Medulla oblongata (tissue), 1 donor: ENCODE measurements around the gene ERMN.
"Not testable (repeated sequence)": the region's sequence is repeated elsewhere in the genome, so short reads cannot be mapped to it uniquely, and the experiment has no call there.

Source experiments
- DNase-seq: peaks from one replicate; pipeline ENCODE4 v3.0.0-alpha.2; 2015; ENCODE audit errors: extremely low spot score

Gene ERMN

DNA sequence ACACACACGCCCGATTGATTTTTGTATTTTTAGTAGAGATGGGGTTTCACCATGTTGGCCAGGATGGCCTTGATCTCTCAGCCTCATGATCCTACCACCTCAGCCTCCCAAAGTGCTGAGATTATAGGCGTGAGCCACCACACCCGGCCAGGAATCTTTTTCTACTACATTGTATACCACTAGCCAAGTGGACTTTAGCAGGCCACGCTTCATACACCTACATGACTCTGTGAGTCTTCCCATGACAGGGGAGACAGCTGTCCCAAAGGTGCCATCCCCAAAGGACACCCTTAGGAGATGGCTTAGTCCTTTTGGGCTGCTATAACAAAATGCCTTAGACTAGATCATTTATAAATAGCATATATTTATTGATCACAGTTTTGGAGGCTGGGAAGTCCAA is 32.8 kb downstream of the ERMN start:
- no peak for DNase-seq

GRCh38 chr2:157291018-157291417 is 34.6 kb downstream of the ERMN start:
- no peak for DNase-seq

DNA sequence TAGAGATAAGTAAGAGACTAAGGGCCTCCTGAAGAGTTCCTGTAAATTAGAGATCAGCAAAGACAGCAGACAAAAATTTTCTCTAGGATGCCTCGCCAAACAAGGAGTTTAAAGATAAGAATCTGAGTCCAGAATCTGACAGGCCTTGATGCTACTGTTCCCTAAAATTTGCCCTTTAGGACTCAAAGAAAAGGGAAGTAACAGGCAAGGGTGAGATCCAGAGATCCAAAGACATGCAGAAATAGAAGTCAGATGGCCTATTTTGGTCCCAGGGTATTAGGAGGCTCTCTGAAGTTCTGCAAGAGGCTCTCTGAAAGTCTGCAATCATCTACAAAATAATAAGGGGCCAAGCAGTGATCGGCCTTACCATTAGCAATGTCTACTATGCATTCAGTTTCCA is 35.1 kb downstream of the ERMN start:
- no peak for DNase-seq

DNA sequence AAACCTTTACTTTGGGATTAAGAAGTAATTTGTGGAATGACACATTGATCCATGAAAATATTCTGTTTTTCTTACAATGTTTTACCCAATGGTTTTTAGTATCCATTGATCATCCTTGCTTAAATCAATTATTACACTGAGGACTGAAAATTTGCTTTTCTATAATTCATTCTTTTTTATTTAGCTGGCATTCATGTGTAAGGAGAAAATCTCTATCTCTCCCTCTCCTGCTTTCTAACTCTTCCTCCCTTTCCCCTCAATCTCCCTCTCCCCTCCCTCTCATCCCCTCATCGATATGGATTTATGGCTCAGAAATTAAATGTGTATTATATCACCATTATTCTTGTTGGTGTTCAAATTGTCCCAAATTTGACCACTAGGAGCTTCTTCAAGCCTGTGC is 38.5 kb downstream of the ERMN start:
- no peak for DNase-seq

- DNase-seq = no peak
Measured at GRCh38 chr2:157283468-157283867, 42.2 kb downstream of the ERMN start.

DNA sequence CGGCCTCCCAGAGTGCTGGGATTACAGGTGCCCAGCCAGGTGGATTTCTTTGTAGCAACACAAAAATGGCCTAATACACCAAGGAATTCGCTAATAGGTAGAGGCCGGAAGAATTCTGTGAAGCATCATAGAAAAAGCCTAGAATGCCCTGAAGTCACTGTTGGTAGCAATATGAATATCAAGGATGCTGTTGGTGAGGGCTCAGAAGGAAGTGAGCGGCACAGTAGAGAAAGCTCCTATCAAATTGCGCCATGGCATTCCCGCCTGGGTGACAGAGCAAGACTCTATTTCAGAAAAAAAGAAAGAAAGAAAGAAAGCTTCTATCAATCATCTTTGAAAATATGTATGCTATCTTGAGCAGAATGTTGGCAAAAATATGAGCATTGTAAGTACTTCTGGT is 44.3 kb downstream of the ERMN start:
- no peak for DNase-seq

GRCh38 chr2:157279311-157279710 is 46.3 kb downstream of the ERMN start:
- DNase-seq = not testable (repeated sequence)

DNA sequence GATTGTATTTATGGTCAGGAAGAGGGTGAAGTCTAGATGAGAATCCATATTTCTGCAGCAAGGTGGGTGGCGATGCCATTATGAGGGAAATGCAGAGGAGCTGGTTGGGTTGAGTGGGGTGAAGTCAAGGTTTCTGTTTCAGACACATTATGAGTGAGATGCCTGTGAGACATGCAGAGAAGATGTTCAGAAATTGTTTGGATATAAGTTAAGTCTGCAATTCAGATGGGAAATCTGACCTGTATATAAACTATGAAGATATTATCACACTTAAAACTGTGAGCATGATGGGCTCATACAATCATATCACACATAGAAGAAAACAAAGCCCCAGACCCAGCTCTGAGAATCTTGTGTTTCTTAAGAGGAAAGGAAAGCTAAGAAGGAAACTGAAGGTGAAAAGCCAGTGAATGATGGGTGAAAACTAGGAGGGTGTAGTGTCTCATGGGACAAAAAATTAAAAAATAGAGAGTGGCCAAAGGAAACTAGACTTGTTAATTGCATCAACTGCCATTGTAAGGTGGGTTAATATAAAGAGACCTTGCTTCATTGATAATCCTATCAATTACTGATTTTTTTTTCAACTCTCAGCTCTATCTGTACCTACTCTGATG is 53.9 kb downstream of the ERMN start:
- no peak for DNase-seq

DNA sequence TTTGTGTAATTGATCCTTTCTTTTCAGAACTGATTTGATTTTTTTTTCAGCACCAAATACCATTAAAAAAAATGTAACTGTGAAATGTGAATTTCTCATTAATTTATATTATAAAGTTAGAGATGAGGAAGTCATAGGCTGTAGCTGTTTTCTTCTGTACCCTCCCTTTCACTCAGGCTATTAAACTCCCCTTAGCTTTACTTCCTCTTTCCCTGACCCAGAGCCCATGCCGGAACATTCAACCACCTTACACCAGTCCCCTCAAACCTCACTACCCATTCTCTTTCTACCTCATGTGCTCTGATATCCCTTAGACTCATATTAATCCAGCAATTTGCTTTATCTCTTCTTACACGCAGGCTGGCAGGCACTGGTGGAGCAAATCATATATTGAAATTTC is 55.7 kb downstream of the ERMN start:
- no peak for DNase-seq

DNA sequence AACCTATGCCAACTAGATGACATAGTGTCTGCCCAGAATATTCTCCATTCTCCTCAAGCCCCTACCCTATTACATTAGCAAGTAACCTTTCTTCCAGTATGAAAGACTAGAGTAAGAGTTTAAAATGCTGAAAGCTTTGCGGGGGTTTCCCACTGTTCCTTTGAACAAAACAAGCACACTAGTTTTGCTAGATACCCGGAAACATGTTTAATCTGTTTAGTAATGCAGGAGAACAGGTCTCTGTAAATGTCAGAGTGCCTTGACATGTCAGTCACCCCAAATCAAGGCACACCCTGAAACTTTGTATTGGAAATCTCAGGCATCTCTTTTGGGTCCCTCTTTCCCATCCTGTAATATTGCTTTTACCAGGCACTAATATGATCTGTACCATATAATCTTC is 56.6 kb downstream of the ERMN start:
- no peak for DNase-seq
